ENCODE results near the gene BFSP1. TPM values are rescaled to one million over a fixed set of nuclear protein-coding genes. Genes with fewer than 3 reads are reported as not detected.

The BFSP1 gene
- total RNA-seq, 1 experiment from 2014 or later, result 0.94 TPM

GRCh38 chr20:17457588-17458190 is 73.5 kb downstream of the BFSP1 start:
- Mint-ChIP-seq H3K4me3 (ENCODE audit: low read depth, unreplicated experiment) (no peak overlapping the region), H3K27me3 (ENCODE audit: unreplicated experiment) (peaks cover 1% of the 10 kb centered on the region), H3K4me1 (ENCODE audit: low read depth, unreplicated experiment) (no peaks in the 10 kb centered on the region), H3K36me3 (ENCODE audit: insufficient read depth, unreplicated experiment) (no peaks in the 10 kb centered on the region), H3K27ac (ENCODE audit: unreplicated experiment) (no peak overlapping the region), H3K9me3 (ENCODE audit: low read depth, unreplicated experiment) (no peaks in the 10 kb centered on the region)
- intact Hi-C loops (cut with micrococcal nuclease; ENCODE audit: unreplicated experiment), result no loop called here
- no TSS peak for BruUV-seq (replicated peaks)
- no peak for TF ChIP-seq CTCF (IDR thresholded peaks at IDR 0.05; ENCODE audit: unreplicated experiment)
- no peak for DNase-seq
- CTCF ChIA-PET, result no interaction called here

GRCh38 chr20:17457079-17457478 is 74.1 kb downstream of the BFSP1 start:
- no peaks in the 10 kb centered on the region for H3K27me3 Mint-ChIP-seq (ENCODE audit: unreplicated experiment)
- intact Hi-C loops (cut with micrococcal nuclease; ENCODE audit: unreplicated experiment), result no loop called here
- DNase-seq, result no peak
- no peak overlapping the region for H3K27ac Mint-ChIP-seq (ENCODE audit: unreplicated experiment)
- CTCF ChIA-PET, result no interaction called here
- H3K4me1 Mint-ChIP-seq (ENCODE audit: low read depth, unreplicated experiment), result no peaks in the 10 kb centered on the region
- no TSS peak for BruUV-seq (replicated peaks)
- no peak for TF ChIP-seq CTCF (IDR thresholded peaks at IDR 0.05; ENCODE audit: unreplicated experiment)
- H3K4me3 Mint-ChIP-seq (ENCODE audit: low read depth, unreplicated experiment), result no peak overlapping the region
- H3K9me3 Mint-ChIP-seq (ENCODE audit: low read depth, unreplicated experiment), result no peaks in the 10 kb centered on the region
- H3K36me3 Mint-ChIP-seq (ENCODE audit: insufficient read depth, unreplicated experiment), result no peaks in the 10 kb centered on the region

GRCh38 chr20:17456279-17456678 is 74.9 kb downstream of the BFSP1 start:
- H3K4me3 Mint-ChIP-seq (ENCODE audit: low read depth, unreplicated experiment), result no peak overlapping the region

GRCh38 chr20:17453592-17453991 is 77.6 kb downstream of the BFSP1 start:
- Mint-ChIP-seq H3K9me3 (ENCODE audit: low read depth, unreplicated experiment) (no peaks in the 10 kb centered on the region), H3K36me3 (ENCODE audit: insufficient read depth, unreplicated experiment) (no peaks in the 10 kb centered on the region), H3K4me1 (ENCODE audit: low read depth, unreplicated experiment) (no peaks in the 10 kb centered on the region), H3K27me3 (ENCODE audit: unreplicated experiment) (no peaks in the 10 kb centered on the region), H3K4me3 (ENCODE audit: low read depth, unreplicated experiment) (no peak overlapping the region), H3K27ac (ENCODE audit: unreplicated experiment) (no peak overlapping the region)
- no peak for DNase-seq
- intact Hi-C loops (cut with micrococcal nuclease; ENCODE audit: unreplicated experiment), result no loop called here
- CTCF ChIA-PET, result no interaction called here
- TF ChIP-seq CTCF (IDR thresholded peaks at IDR 0.05; ENCODE audit: unreplicated experiment), result no peak
- no TSS peak for BruUV-seq (replicated peaks)

More at GRCh38 chr20:17456279-17456678, 74.9 kb downstream of the BFSP1 start:
- no peak for DNase-seq
- intact Hi-C loops (cut with micrococcal nuclease; ENCODE audit: unreplicated experiment), result no loop called here
- Mint-ChIP-seq H3K36me3 (ENCODE audit: insufficient read depth, unreplicated experiment) (no peaks in the 10 kb centered on the region), H3K4me1 (ENCODE audit: low read depth, unreplicated experiment) (no peaks in the 10 kb centered on the region), H3K27ac (ENCODE audit: unreplicated experiment) (no peak overlapping the region), H3K9me3 (ENCODE audit: low read depth, unreplicated experiment) (no peaks in the 10 kb centered on the region), H3K27me3 (ENCODE audit: unreplicated experiment) (no peaks in the 10 kb centered on the region)
- no TSS peak for BruUV-seq (replicated peaks)
- CTCF ChIA-PET, result no interaction called here
- TF ChIP-seq CTCF (IDR thresholded peaks at IDR 0.05; ENCODE audit: unreplicated experiment), result no peak
